HG02938 (cell line): Measurements from ENCODE around the gene NOL8.

Experiments
- ATAC-seq: cut with Tn5 transposase; IDR thresholded peaks from one replicate; pipeline ENCODE4 v1.9.1; 2021; ENCODE audit warnings: mild to moderate bottlenecking, moderate library complexity; ENCODE audit not compliant: unreplicated experiment

NOL8 gene

DNA sequence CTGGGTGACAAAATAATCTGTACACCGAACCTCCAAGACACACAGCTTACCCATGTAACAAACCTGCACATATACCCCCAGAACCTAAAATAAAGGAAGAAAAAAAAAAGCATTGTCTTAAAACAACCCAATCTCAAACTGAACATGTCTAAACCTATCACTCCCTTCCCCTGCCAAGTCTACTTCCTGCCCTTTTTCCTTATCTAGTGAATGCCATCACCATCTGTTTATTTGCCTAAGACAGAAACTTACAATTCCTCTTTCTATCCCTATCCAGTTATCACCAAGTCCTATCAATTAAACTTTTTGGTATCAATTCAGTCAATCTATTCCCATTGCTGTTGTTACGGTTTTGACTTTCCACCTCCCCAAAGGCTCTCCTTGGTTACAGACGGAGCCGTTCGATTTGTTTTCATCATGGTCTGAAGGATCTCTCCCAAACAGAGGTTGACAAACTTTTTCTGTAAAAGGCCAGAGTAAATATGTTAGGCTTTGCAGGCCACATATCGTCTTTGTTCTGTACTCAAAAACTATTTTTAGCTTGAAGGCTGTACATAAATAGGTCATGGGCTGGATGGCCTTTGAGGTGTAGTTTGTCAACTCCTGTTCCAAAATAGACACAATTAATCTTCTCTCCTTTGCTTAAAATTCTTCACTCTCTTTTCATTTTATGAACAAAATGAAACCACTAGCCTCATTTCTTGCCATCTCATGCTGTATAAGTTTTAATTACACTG, 12.1 kb downstream of the NOL8 start:
- no peak for ATAC-seq

- no peak for ATAC-seq
These were observed 14.6 kb downstream of the NOL8 start for GRCh38 chr9:92310562-92310961.

GRCh38 chr9:92308893-92309292, 16.3 kb downstream of the NOL8 start:
- no peak for ATAC-seq

- ATAC-seq: no peak
These were observed 24.2 kb downstream of the NOL8 start for GRCh38 chr9:92300936-92301335.

DNA sequence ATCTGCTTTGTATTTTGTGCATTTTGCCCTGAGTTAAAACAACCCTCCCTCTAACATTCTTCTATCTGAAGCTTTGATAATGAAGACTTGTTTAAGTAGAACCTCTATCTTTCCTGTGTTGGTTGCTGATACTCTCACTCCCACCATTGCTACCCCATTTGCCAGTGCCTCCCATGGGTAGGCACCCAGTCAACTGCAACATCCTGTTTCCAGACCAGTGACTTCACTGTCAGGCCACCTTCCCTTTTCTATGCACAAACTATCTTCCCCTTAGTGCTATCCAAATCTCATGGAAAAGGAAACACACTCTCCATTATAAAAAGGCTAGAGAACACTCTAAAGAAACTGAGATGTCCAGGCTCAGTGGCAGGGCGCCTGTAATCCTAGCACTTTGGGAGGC, 26.0 kb downstream of the NOL8 start:
- no peak for ATAC-seq

- ATAC-seq: no peak
These were observed 27.1 kb downstream of the NOL8 start for GRCh38 chr9:92298036-92298435.

DNA sequence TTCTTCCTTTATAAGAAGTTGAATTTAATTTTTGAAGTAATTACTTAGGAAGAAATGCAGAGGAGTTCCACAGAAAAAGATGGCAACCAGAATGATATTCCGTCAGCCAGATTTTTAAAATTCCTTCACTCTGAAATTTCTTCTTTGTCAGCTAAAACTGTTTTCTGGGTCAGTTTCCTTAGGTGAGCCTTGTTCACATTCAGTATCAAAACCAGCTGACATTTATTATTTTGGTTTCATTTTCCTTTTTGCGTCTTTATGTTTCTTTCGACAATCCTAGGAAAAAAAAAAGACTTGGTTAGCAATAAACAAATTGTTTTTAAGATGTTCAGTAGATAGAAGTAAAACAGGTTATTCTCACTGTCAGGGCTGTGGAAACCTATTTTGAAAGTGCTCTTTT, 27.5 kb downstream of the NOL8 start:
- no peak for ATAC-seq

DNA sequence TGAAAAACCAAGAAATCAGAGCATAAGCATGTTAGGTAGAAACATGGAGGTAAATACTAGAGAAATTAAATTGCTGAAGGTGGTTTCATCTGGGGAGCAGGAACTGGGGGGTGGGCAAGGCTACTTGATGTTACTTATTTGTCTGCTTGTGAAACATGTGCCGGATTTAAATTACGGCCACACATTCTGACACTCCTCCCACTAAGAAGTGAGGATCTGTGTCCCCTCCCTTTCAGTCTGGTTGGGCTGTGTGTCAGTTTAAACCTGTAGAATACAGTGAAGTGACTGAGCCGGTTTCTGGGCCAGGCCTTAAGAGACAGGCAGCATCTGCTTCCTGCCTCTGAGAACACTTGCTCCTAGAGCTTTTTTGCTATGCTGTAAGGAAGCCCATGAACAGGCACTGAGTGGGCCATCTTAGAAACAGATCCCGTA, 29.3 kb downstream of the NOL8 start:
- ATAC-seq: no peak

GRCh38 chr9:92295240-92295790, 29.8 kb downstream of the NOL8 start:
- no peak for ATAC-seq

DNA sequence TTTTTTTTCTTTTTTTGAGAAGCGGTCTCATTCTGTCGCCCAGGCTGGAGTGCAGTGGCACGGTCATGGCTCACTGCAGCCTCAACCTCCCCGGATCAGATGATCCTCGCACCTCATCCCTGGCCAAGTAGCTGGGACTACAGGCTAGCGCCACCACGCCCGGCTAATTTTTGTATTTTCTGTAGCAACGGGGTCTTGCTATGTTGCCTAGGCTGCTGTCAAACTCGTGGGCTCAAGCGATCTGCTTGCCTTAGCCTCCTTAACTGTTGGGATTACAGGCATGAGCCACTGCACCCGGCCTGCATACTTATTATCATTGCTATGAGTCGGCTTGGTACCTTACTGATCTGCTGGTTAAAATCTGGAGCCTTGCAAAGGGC, 30.9 kb downstream of the NOL8 start:
- no peak for ATAC-seq

DNA sequence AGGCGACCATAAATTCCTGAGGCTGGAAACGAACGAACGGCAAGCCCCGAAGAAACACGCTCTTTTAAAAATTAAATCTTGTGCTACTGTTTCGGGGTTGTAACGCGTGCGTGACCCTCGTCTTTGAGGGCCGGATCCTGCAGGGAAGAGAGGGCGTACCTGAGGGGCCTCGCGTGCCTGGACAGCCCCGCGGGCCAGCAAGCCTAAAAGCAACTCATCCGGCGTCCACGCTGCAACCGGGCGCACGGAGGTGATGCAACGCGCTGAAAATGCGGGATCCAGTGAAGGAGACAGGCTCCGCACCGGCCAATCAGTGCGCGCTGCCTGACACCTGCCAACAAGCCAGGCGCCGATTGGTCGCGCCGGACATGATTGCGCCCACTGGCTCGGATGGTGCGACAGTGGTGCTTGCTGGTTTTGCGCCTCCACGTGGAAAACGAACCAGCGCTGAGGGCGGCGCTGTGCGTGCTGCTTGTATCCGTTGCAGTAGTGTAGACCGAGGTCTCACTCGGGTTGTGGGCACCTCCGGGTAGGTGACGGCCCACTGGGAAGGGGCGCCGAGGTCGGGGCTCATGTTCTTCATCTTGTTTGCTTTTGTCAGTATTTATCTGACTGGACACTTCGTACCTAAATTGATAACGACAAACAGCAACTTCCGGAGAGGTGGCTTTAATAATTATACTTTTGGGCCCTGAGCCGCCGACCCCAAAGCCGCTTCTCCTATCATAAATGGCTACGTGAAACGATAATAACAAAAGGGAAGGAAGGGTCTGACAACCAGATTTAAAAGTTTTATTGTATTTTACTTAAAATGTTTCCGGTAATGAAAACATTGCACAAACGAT, 31.5 kb downstream of the NOL8 start, which contains the start of gene IARS1:
TSS of gene IARS1 (minus strand) at position 246 of the 845 bp plus-strand sequence. CDS start 4,278 bp downstream, outside the sequence.
- peak; percentile 89 for ATAC-seq

GRCh38 chr9:92293075-92293354, 32.1 kb downstream of the NOL8 start:
- no peak for ATAC-seq

DNA sequence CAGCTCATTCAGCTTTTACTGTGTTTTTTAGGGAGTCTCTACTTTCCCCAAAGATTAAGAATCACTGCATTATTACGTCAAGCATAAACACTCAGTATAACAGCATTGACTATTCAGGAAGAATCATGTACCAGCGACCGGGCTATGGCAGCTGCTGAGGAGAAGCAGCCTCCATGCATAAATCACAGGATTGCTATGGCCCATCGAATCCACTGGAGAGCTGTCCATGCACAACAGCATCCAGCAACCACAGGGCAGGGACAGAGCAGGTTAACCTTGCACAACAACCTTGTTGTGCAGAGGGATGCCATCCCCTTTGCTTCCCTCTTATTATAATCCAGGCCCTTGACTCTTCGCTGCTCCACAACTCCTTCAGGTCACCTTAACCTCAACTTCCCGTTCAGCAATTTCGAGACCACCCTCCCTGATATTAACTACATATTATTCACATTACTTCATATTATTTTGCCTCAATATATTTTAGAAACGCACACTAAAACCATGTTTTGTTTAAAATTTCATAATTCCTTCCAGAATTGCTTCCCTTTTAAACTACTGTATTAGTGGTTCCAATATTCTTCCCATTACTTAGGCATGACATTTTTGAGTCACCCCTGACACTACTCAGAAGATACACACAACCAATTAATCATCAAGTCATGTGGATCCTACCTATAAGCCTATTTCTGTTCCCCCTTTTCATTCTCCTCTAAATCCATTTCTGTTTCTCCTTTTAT, 32.6 kb downstream of the NOL8 start:
- no peak for ATAC-seq

GRCh38 chr9:92291577-92291976, 33.6 kb downstream of the NOL8 start:
- ATAC-seq: no peak

DNA sequence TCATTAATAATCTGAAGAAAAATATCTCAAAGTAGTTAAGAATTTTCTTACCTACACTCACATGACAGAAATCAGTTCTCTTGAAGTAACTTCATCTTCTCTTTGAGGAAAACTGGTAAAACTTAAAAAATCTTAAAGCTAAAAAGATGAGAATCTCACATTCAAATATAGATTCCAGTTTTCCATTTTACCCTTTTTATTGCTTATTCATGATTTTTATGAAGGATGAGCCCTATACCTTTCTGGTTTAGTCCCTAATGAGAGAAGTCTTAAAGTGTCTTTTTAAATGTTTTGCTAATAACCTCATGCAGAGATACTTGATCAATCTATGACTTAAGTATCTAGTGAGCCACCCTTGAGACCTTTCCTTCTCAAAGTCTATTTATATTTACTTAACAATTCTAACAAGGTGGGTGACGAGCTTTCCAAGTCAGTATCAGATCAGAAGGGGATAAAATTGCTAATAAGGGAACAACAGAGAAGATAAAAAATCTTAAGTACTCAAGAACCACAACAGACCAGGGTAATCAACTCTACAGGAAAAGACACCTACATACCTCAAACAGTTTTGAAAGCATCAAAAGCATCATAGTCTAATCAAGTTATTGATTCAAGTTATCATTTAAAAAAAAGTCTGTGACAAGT, 34.2 kb downstream of the NOL8 start:
- no peak for ATAC-seq

DNA sequence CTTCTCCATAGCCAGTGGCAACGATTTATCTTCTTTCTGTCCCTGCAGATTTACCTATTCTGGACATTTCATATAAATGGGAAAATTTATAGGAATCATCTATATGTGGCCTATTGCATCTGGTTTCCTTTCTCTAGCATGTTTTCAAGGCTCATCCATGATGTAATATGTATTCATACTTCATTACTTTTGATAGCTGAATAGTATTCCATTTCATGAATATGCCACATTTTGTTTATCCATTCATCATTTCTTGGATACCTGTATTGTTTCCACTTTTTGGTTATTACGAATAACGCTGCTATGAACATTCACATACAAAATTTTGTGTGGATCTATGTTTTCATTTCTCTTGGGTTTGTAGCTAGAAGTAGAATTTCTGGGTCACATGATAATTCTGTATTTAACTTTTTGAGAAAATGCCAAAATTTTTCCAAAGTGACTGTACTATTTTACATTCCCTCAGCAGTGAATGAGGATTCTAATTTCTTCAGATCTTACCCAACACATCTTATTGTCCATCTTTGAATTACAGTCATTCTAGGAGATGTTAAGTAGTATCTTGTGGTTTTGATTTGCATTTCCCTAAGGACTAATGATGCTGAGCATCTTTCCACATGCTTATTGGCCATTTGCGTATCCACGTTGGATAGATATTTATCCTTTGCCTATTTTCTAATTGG, 35.3 kb downstream of the NOL8 start:
- no peak for ATAC-seq

- ATAC-seq: no peak
These were observed 45.8 kb downstream of the NOL8 start for GRCh38 chr9:92279302-92279701.

GRCh38 chr9:92278110-92278509, 47.0 kb downstream of the NOL8 start:
- ATAC-seq: no peak

DNA sequence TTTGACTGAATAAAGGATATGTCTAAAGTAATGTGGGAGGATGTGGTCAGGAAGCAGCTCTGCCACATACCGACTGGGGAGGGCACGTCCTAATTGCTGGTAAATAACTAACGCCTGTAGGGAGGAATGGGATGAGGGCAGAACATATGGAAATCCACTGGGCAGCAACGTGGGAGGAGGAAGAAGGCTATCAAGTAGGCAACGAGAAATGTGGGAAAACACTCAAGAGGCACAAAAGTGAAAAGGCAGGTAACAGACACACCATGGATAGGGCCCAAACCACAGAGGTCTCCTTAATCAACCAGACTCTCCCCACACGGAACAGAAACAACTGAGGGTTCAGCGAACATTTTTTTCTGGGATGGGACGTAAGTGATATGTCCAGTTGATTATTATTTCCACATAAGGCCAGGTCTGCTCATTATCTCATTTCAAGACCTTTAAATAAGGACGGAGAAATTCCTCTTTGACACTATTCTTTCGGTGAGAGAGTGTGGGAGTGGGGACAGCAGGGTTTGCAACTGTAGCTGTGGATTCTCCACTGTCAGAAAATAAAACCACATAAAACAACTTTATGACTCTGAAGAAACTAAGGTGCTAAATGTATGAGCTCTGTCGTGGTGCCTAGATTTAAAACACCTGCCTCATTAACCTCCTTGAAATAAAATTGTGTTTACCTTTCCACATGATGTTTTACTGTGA, 48.7 kb downstream of the NOL8 start:
- ATAC-seq: no peak

- ATAC-seq: no peak
These were observed 49.6 kb downstream of the NOL8 start for GRCh38 chr9:92275541-92275940.
